ENCODE measurements around the gene TF.
A peak's percentile ranks its signal among the peaks of the same experiment; 100 is the strongest.

Gene TF

DNA sequence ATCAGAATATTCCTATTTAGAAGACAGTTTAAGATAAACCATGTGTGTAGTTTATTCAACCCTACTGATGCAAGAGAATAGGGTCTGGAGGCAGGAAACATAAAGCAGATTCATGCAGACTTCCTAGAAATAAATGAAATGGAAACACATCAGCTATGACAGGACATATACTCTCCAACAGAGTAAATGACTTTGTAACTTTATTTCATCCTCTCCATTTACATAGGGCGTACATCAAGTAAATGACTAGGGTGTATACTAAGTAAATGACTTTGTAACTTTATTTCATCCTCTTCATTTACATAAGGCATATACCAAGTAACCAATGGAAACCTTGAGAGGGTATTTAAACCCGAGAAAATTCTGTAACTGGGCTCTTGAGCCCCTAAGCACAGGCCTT is 41.8 kb downstream of the TF start:
- Histone ChIP-seq H3K9me3 (ENCODE audit: control extremely low read depth in 1 of 5, control insufficient read depth in 4 of 5, insufficient read depth in 2 of 5, low read depth in 1 of 5, low read length in 4 of 5) (peaks cover 0 to 19% (median 8%) of the 10 kb centered on the region in 5 experiments), H3K4me1 (ENCODE audit: control extremely low read depth in 1 of 4, control insufficient read depth in 4 of 4, insufficient read depth in 4 of 4, low read length in 3 of 4) (no peaks in the 10 kb centered on the region), H3K27ac (ENCODE audit: insufficient read depth in 1 of 2, low read depth in 1 of 2, low read length in 2 of 2, poor library complexity in 1 of 2, severe bottlenecking in 2 of 2) (no peak overlapping the region), H3K27me3 (replicated peaks in 2 of 5; ENCODE audit: control insufficient read depth in 4 of 5, insufficient read depth in 5 of 5, low read length in 4 of 5) (peaks cover 0 to 4% (median 2%) of the 10 kb centered on the region in 5 experiments), H3K4me3 (ENCODE audit: control insufficient read depth in 1 of 7, extremely low read depth in 1 of 7, insufficient read depth in 4 of 7, low read depth in 2 of 7, low read length in 6 of 7) (no peak overlapping the region), H3K36me3 (ENCODE audit: control insufficient read depth in 4 of 4, insufficient read depth in 4 of 4, low read length in 3 of 4) (no peaks in the 10 kb centered on the region)
- no peak for DNase-seq
- WGBS (ENCODE audit: insufficient coverage) = 100% methylated on average over 1 of the region's 2 CpGs
- ChIA-PET CTCF (no interaction called here), POLR2A (no interaction called here)

DNA sequence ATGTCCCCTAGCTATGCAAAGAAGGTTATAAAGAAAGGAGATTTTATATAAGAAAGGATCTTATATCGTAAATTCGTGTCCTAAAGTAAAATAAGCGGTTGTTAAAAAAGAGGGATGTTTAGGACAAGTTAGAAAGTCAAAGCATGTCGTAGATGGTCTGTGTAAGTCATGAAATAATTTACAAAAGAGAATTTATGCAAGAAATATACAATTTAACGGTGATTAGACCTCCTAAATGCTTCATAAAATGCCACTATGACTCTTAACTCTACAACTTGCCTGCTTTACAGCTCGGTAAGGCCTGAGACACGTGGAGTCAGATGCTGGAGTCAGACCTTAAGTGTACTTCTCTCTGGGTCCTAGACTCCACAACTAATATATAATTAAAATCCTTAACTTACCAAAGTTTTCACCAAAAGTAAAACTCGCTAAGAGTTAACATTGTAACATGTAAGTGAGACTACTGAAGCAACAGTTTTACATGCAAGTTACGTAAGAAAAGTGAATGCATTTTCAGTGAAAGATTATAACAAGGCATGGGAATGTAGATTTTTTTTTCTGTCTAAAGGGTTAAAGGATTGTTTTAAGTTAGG is 46.1 kb downstream of the TF start:
- peaks cover 0 to 34% (median 4%) of the 10 kb centered on the region in 5 experiments for H3K9me3 ChIP-seq (ENCODE audit: control extremely low read depth in 1 of 5, control insufficient read depth in 4 of 5, insufficient read depth in 2 of 5, low read depth in 1 of 5, low read length in 4 of 5)
- 56% methylated on average over 4 of the region's 9 CpGs for WGBS (ENCODE audit: insufficient coverage)
- ChIA-PET POLR2A (no interaction called here), CTCF (no interaction called here)
- DNase-seq = peak in 2 of 3 donors; percentile 36 to 39
- no peaks in the 10 kb centered on the region for H3K27me3 ChIP-seq (replicated peaks in 2 of 5; ENCODE audit: control insufficient read depth in 4 of 5, insufficient read depth in 5 of 5, low read length in 4 of 5)
- H3K36me3 ChIP-seq (ENCODE audit: control insufficient read depth in 4 of 4, insufficient read depth in 4 of 4, low read length in 3 of 4) = no peaks in the 10 kb centered on the region
- no peak overlapping the region for H3K4me3 ChIP-seq (ENCODE audit: control insufficient read depth in 1 of 7, extremely low read depth in 1 of 7, insufficient read depth in 4 of 7, low read depth in 2 of 7, low read length in 6 of 7)
- H3K27ac ChIP-seq (ENCODE audit: insufficient read depth in 1 of 2, low read depth in 1 of 2, low read length in 2 of 2, poor library complexity in 1 of 2, severe bottlenecking in 2 of 2) = no peak overlapping the region
- H3K4me1 ChIP-seq (ENCODE audit: control extremely low read depth in 1 of 4, control insufficient read depth in 4 of 4, insufficient read depth in 4 of 4, low read length in 3 of 4) = no peaks in the 10 kb centered on the region

GRCh38 chr3:133797396-133798105 is 51.4 kb downstream of the TF start:
- Histone ChIP-seq H3K4me1 (ENCODE audit: control extremely low read depth in 1 of 4, control insufficient read depth in 4 of 4, insufficient read depth in 4 of 4, low read length in 3 of 4) (no peaks in the 10 kb centered on the region), H3K4me3 (ENCODE audit: control insufficient read depth in 1 of 7, extremely low read depth in 1 of 7, insufficient read depth in 4 of 7, low read depth in 2 of 7, low read length in 6 of 7) (no peak overlapping the region), H3K27me3 (replicated peaks in 2 of 5; ENCODE audit: control insufficient read depth in 4 of 5, insufficient read depth in 5 of 5, low read length in 4 of 5) (peaks cover 0 to 16% (median 7%) of the 10 kb centered on the region in 5 experiments), H3K36me3 (ENCODE audit: control insufficient read depth in 4 of 4, insufficient read depth in 4 of 4, low read length in 3 of 4) (no peaks in the 10 kb centered on the region), H3K27ac (ENCODE audit: insufficient read depth in 1 of 2, low read depth in 1 of 2, low read length in 2 of 2, poor library complexity in 1 of 2, severe bottlenecking in 2 of 2) (no peak overlapping the region), H3K9me3 (ENCODE audit: control extremely low read depth in 1 of 5, control insufficient read depth in 4 of 5, insufficient read depth in 2 of 5, low read depth in 1 of 5, low read length in 4 of 5) (peaks cover 0 to 19% (median 0%) of the 10 kb centered on the region in 5 experiments)
- ChIA-PET CTCF (no interaction called here), POLR2A (no interaction called here)
- 97% methylated on average over 3 of the region's 3 CpGs for WGBS (ENCODE audit: insufficient coverage)
- DNase-seq = no peak

- DNase-seq = peak in 2 of 3 donors; percentile 23 to 32
- Histone ChIP-seq H3K27me3 (replicated peaks in 2 of 5; ENCODE audit: control insufficient read depth in 4 of 5, insufficient read depth in 5 of 5, low read length in 4 of 5) (peaks cover 0 to 16% (median 7%) of the 10 kb centered on the region in 5 experiments), H3K4me1 (ENCODE audit: control extremely low read depth in 1 of 4, control insufficient read depth in 4 of 4, insufficient read depth in 4 of 4, low read length in 3 of 4) (peaks cover 0 to under 1% (median 0%) of the 10 kb centered on the region in 4 experiments), H3K9me3 (ENCODE audit: control extremely low read depth in 1 of 5, control insufficient read depth in 4 of 5, insufficient read depth in 2 of 5, low read depth in 1 of 5, low read length in 4 of 5) (peaks cover 0 to 7% (median 0%) of the 10 kb centered on the region in 5 experiments), H3K4me3 (ENCODE audit: control insufficient read depth in 1 of 7, extremely low read depth in 1 of 7, insufficient read depth in 4 of 7, low read depth in 2 of 7, low read length in 6 of 7) (no peak overlapping the region), H3K27ac (ENCODE audit: insufficient read depth in 1 of 2, low read depth in 1 of 2, low read length in 2 of 2, poor library complexity in 1 of 2, severe bottlenecking in 2 of 2) (no peak overlapping the region), H3K36me3 (ENCODE audit: control insufficient read depth in 4 of 4, insufficient read depth in 4 of 4, low read length in 3 of 4) (no peaks in the 10 kb centered on the region)
- POLR2A ChIA-PET = no interaction called here
- WGBS (ENCODE audit: insufficient coverage) = 67% methylated on average over 7 of the region's 7 CpGs
- CTCF ChIA-PET = interaction anchor here (1.0 to 1.7 kb wide), 2 partner anchors 18 to 404 kb away, joined by 3 to 4 read pairs; no protein-coding TSS in a partner anchor
Measured at GRCh38 chr3:133799794-133800585, 53.8 kb downstream of the TF start.

DNA sequence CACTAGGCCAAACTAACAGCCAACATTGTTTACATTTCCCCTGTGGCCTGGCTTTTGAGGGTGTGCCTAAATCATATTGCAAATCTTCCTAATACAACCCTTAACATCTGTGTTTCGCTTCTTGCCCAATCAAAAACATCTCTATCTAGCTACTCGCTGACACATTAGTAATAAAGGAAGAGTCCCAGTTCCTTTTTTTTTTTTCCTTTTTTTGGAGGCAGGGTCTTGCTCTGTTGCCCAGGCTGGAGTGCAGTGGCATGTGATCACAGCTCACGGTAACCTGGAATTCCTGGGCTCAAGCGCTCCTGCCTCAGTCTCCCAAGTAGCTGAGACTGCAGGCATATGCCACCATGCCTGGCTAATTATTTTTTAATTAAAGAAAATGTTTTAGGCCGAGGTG is 57.3 kb downstream of the TF start:
- Histone ChIP-seq H3K36me3 (ENCODE audit: control insufficient read depth in 4 of 4, insufficient read depth in 4 of 4, low read length in 3 of 4) (peaks cover 0 to 10% (median 5%) of the 10 kb centered on the region in 4 experiments), H3K4me1 (ENCODE audit: control extremely low read depth in 1 of 4, control insufficient read depth in 4 of 4, insufficient read depth in 4 of 4, low read length in 3 of 4) (peaks cover 5 to 14% (median 8%) of the 10 kb centered on the region in 4 experiments), H3K4me3 (ENCODE audit: control insufficient read depth in 1 of 7, extremely low read depth in 1 of 7, insufficient read depth in 4 of 7, low read depth in 2 of 7, low read length in 6 of 7) (no peak overlapping the region), H3K9me3 (ENCODE audit: control extremely low read depth in 1 of 5, control insufficient read depth in 4 of 5, insufficient read depth in 2 of 5, low read depth in 1 of 5, low read length in 4 of 5) (no peaks in the 10 kb centered on the region), H3K27me3 (replicated peaks in 2 of 5; ENCODE audit: control insufficient read depth in 4 of 5, insufficient read depth in 5 of 5, low read length in 4 of 5) (peaks cover 0 to 11% (median 7%) of the 10 kb centered on the region in 5 experiments), H3K27ac (ENCODE audit: insufficient read depth in 1 of 2, low read depth in 1 of 2, low read length in 2 of 2, poor library complexity in 1 of 2, severe bottlenecking in 2 of 2) (no peak overlapping the region)
- ChIA-PET CTCF (interaction anchor here (2.5 kb wide), 1 partner anchor 409 kb away, joined by 5 read pairs; no protein-coding TSS in a partner anchor), POLR2A (no interaction called here)
- DNase-seq = no peak
- whole genome bisulfite sequencing (ENCODE audit: insufficient coverage) = 93% methylated on average over 3 of the region's 5 CpGs

DNA sequence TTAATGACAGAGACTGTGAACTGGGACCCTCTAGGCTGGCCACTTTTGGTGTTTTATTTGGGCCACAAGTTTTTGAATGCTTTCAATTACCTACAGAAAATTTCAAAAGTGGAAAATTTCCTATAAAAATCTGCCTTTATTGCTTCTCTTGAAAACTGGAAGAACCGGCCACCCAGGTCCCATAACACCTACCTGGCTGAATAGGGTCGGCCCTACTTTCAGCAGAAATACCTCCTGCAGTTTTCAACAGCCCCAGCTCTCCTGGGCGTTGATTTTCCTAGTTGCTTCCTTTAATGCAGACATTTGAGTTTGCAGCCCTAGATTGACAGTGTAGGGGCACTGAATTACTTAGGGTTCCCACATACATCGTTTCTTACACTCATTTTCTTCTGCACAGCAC is 58.7 kb downstream of the TF start:
- DNase-seq = no peak
- 83% methylated on average over 4 of the region's 4 CpGs for WGBS (ENCODE audit: insufficient coverage)
- Histone ChIP-seq H3K27ac (ENCODE audit: insufficient read depth in 1 of 2, low read depth in 1 of 2, low read length in 2 of 2, poor library complexity in 1 of 2, severe bottlenecking in 2 of 2) (no peak overlapping the region), H3K4me3 (ENCODE audit: control insufficient read depth in 1 of 7, extremely low read depth in 1 of 7, insufficient read depth in 4 of 7, low read depth in 2 of 7, low read length in 6 of 7) (peak overlapping the region in 4 of 7 experiments; percentile 86 to 99 (median 96)), H3K4me1 (ENCODE audit: control extremely low read depth in 1 of 4, control insufficient read depth in 4 of 4, insufficient read depth in 4 of 4, low read length in 3 of 4) (peaks cover 5 to 14% (median 8%) of the 10 kb centered on the region in 4 experiments), H3K27me3 (replicated peaks in 2 of 5; ENCODE audit: control insufficient read depth in 4 of 5, insufficient read depth in 5 of 5, low read length in 4 of 5) (peaks cover 0 to 9% (median 4%) of the 10 kb centered on the region in 5 experiments), H3K9me3 (ENCODE audit: control extremely low read depth in 1 of 5, control insufficient read depth in 4 of 5, insufficient read depth in 2 of 5, low read depth in 1 of 5, low read length in 4 of 5) (no peaks in the 10 kb centered on the region), H3K36me3 (ENCODE audit: control insufficient read depth in 4 of 4, insufficient read depth in 4 of 4, low read length in 3 of 4) (peaks cover 0 to 14% (median 8%) of the 10 kb centered on the region in 4 experiments)
- ChIA-PET POLR2A (no interaction called here), CTCF (interaction anchor here (4.0 kb wide), 1 partner anchor 13 kb away, joined by 13 read pairs; no protein-coding TSS in a partner anchor)

Measured in common myeloid progenitor, CD34-positive (primary cell).